ENCODE results near the gene POP5.

DNA sequence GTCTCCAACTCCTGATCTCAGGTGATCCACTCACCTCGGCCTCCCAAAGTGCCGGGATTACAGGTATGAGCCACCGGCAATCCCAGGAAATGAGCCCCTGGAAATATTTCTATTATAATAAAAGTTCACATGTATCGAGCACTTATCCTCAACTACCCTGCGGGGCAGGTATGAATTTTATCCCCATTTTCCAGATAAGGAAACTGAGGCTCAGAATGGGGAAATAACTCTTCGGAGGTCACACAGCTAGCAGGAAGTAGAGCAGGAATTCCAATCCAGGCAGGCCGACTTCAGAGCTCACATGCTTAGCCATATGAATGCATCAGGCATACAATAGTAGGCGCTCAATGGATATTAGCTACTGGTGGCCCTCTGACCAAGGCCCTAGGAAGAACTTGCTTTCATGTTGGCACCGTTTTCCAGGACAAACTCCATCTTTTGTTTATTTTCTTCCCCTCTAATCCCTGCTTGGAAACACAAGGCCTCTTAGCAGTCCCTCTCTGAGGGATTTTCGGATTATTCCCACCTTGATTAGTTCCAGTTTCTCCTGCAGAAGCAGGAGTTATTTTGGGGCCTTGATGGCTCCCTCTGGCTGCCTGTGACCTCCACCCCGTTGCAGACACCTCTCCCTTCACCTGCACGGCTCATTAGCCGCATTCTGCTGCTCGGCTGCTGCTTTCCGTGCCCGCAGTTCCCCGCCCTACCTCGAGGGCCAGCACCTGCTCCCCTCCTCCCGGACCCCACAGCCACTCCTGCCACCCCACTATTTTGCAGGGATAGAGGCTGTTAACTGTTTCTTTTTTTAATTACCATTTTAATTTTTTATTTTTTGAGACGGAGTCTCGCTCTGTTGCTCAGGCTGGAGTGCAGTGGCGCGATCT lies 18.7 kb upstream of the POP5 start:
- TF ChIP-seq, protein P1, sequence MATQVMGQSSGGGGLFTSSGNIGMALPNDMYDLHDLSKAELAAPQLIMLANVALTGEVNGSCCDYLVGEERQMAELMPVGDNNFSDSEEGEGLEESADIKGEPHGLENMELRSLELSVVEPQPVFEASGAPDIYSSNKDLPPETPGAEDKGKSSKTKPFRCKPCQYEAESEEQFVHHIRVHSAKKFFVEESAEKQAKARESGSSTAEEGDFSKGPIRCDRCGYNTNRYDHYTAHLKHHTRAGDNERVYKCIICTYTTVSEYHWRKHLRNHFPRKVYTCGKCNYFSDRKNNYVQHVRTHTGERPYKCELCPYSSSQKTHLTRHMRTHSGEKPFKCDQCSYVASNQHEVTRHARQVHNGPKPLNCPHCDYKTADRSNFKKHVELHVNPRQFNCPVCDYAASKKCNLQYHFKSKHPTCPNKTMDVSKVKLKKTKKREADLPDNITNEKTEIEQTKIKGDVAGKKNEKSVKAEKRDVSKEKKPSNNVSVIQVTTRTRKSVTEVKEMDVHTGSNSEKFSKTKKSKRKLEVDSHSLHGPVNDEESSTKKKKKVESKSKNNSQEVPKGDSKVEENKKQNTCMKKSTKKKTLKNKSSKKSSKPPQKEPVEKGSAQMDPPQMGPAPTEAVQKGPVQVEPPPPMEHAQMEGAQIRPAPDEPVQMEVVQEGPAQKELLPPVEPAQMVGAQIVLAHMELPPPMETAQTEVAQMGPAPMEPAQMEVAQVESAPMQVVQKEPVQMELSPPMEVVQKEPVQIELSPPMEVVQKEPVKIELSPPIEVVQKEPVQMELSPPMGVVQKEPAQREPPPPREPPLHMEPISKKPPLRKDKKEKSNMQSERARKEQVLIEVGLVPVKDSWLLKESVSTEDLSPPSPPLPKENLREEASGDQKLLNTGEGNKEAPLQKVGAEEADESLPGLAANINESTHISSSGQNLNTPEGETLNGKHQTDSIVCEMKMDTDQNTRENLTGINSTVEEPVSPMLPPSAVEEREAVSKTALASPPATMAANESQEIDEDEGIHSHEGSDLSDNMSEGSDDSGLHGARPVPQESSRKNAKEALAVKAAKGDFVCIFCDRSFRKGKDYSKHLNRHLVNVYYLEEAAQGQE (IDR thresholded peaks at IDR 0.05; ENCODE audit: low read depth): no peak
- TF ChIP-seq EP300 (IDR thresholded peaks at IDR 0.05; ENCODE audit: borderline replicate concordance): no peak
- TF ChIP-seq ZBTB7A (IDR thresholded peaks at IDR 0.05; ENCODE audit: low read depth): no peak
